Kidney (tissue), 14 donors: Measurements from ENCODE around the gene AKAP1. TPM values are rescaled to one million over a fixed set of nuclear protein-coding genes. Genes with fewer than 3 reads are reported as not detected.

Experiments used
- DNase-seq, 5 donors: peaks; one replicate each; pipeline ENCODE4 v3.0.0-alpha.2; 2013 to 2020
- FAIRE-seq: peaks from 2 replicates; lab custom pipeline; 2012; peaks lifted over from hg19 to GRCh38; lab: Jason Lieb, UNC
- H3K27ac ChIP-seq, 2 donors: one replicate each; pipeline ENCODE4 v1.7.0; 2013; ENCODE audit warnings: low read depth in 2 of 2, low read length in 2 of 2, inconsistent platforms in 1 of 2
- H3K27me3 ChIP-seq: one replicate; pipeline ENCODE4 v1.7.1; 2013; ENCODE audit warnings: low read length, inconsistent platforms; ENCODE audit not compliant: control insufficient read depth, insufficient read depth
- H3K36me3 ChIP-seq, 3 donors: one replicate each; pipeline versions ENCODE4 v1.7.0 to v1.7.1; 2013; ENCODE audit warnings: low read length in 3 of 3, control low read depth in 1 of 3, inconsistent platforms in 1 of 3; ENCODE audit not compliant: insufficient read depth in 3 of 3, control insufficient read depth in 2 of 3
- H3K4me1 ChIP-seq, 3 donors: one replicate each; pipeline versions ENCODE4 v1.7.0 to v1.7.1; 2013; ENCODE audit warnings: low read length in 3 of 3, inconsistent platforms in 1 of 3, low read depth in 1 of 3; ENCODE audit not compliant: control insufficient read depth in 2 of 3, insufficient read depth in 2 of 3
- H3K4me3 ChIP-seq, 3 donors: one replicate each; pipeline versions ENCODE4 v1.7.0 to v1.8.1; 2013; ENCODE audit warnings: low read length in 3 of 3, control low read depth in 1 of 3, inconsistent platforms in 1 of 3
- H3K9ac ChIP-seq, 3 donors: one replicate each; pipeline versions ENCODE4 v1.7.0 to v1.7.1; 2013; ENCODE audit warnings: low read length in 3 of 3, control low read depth in 1 of 3, inconsistent platforms in 1 of 3
- H3K9me3 ChIP-seq, 3 donors: one replicate each; pipeline versions ENCODE4 v1.7.0 to v1.7.1; 2013; ENCODE audit warnings: low read length in 3 of 3, control low read depth in 1 of 3, inconsistent platforms in 1 of 3; ENCODE audit not compliant: control insufficient read depth in 2 of 3, insufficient read depth in 1 of 3
- CTCF ChIP-seq: IDR thresholded peaks from 3 replicates; pipeline ENCODE4 v1.5.1; 2012; ENCODE audit warnings: mild to moderate bottlenecking, moderate library complexity, borderline replicate concordance; ENCODE audit not compliant: insufficient read depth; ENCODE audit errors: extremely low read depth
- intact Hi-C: fragments of 100-400 bp; cut with DNase I; formaldehyde crosslinking; loops from one replicate; pipeline ENCODE4 v1.11.1; 2022
- polyA plus RNA-seq: library from polyadenylated mRNA; stranded (reverse); fragments of 350-450 nt; fragmentation: Illumina TruSeq; extraction: RNeasy Lipid Tissue Mini Kit (QIAGEN cat#74804); gene quantifications from one replicate; pipeline ENCODE4 v1.2.3, GENCODE V29; 2014; ENCODE audit warnings: low read depth, low replicate concordance; ENCODE audit not compliant: insufficient read depth
- total RNA-seq: library from RNA; stranded (reverse); fragmentation: NEBNext Ultra II Directional; extraction: Animal tissue kit (Norgen Biotek cat#: 25700); gene quantifications from one replicate; pipeline ENCODE4 v1.2.1, GENCODE V29; 2021
- donor health status: control.
- donor health status: control.
- donor health status: control.
- donor health status: control.
- donor health status: control.
- donor health status: DM: yes; HTN: yes; CAD: no.
- donor health status: Normal renal cell carcinoma (clear cell type).

AKAP1 gene
- total and polyA plus RNA-seq, 2 donors from 2014 or later, result 24.6 to 46.8 TPM

GRCh38 chr17:57168695-57169094 is 83.6 kb downstream of the AKAP1 start:
- no peak overlapping the region for H3K4me3 ChIP-seq
- no peak overlapping the region for H3K9ac ChIP-seq
- DNase-seq (no peak), FAIRE-seq (no peak)
- H3K27me3 ChIP-seq, result no peaks in the 10 kb centered on the region
- intact Hi-C loops, result no loop called here
- H3K9me3 ChIP-seq, result no peaks in the 10 kb centered on the region
- TF ChIP-seq CTCF, result no peak
- H3K4me1 ChIP-seq, result peaks cover 0 to 4% (median 0%) of the 10 kb centered on the region in 3 donors
- no peak overlapping the region for H3K27ac ChIP-seq
- no peaks in the 10 kb centered on the region for H3K36me3 ChIP-seq

DNA sequence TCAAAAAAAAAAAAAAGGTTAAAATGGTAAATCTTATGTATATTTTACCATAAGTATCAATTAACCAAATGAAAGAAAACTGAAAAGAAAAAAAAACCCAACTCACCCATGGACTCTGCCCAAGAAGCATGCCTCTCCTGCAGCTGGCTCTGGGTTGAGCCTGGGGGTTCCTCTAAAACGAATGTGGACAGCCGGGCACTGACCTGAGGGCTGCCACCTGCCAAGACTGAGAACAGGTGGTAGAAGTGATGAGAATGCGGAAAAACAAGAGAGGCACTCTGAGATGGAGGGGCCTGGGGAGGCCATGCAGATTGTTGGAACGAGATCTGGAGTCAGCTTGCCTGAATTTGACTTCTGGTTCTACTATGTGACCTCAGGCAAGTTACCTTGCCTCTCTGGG is 85.8 kb downstream of the AKAP1 start:
- Histone ChIP-seq H3K27ac (no peak overlapping the region), H3K27me3 (no peaks in the 10 kb centered on the region), H3K9me3 (no peaks in the 10 kb centered on the region), H3K4me1 (peaks cover 0 to 4% (median 0%) of the 10 kb centered on the region in 3 donors), H3K36me3 (no peaks in the 10 kb centered on the region), H3K9ac (no peak overlapping the region), H3K4me3 (no peak overlapping the region)
- intact Hi-C loops, result no loop called here
- DNase-seq (no peak), FAIRE-seq (no peak)
- TF ChIP-seq CTCF, result no peak

Other genes with a start within 250 kb of the AKAP1 start
- 62.3 TPM for gene TRIM25, start 171.2 kb upstream of the AKAP1 start, total RNA-seq
- gene TRIM25, start 171.2 kb upstream of the AKAP1 start, polyA plus RNA-seq, result 8.4 TPM
- 14.2 TPM for gene COIL, start 124.2 kb upstream of the AKAP1 start, total RNA-seq
- 8.6 TPM for gene COIL, start 124.2 kb upstream of the AKAP1 start, polyA plus RNA-seq
- 64.0 TPM for gene SCPEP1, start 107.1 kb upstream of the AKAP1 start, total RNA-seq
- 130 TPM for gene SCPEP1, start 107.1 kb upstream of the AKAP1 start, polyA plus RNA-seq
- gene MSI2, start 171.3 kb downstream of the AKAP1 start, total RNA-seq, result 151 TPM
- 69.2 TPM for gene MSI2, start 171.3 kb downstream of the AKAP1 start, polyA plus RNA-seq